Spleen (tissue), 7 donors: Measurements from ENCODE around the gene NOVA1.

Source experiments
- POLR2A ChIP-seq, 3 donors: fragments of 450-650 bp; IDR thresholded peaks; one replicate each; pipeline ENCODE4 v1.5.1; 2017; ENCODE audit warnings: antibody characterized with exemption in 3 of 3, mild to moderate bottlenecking in 1 of 3
- TF ChIP-seq, protein P1 (sequence below), 11 experiments: fragments of 200-600 bp in 7 of 11; fragments of 450-650 bp in 4 of 11; sonication (generic) in 4 of 11; IDR thresholded peaks in 8 of 11; conservative IDR thresholded peaks in 3 of 11; 1 replicate in 7 of 11; 2 replicates in 4 of 11; pipeline versions ENCODE4 v1.4.0 to v1.8.0; 2016 to 2021; ENCODE audit warnings: antibody characterized with exemption in 11 of 11, inconsistent platforms in 4 of 11, mild to moderate bottlenecking in 1 of 11
- donor health status: DM: no; HTN: no; CAD: no; lungs with moderate emphysema.
- donor health status: DM: no; HTN: no; CAD: no.
- donor health status: DM: no; HTN: no; CAD: no.

- TF ChIP-seq, protein P1, sequence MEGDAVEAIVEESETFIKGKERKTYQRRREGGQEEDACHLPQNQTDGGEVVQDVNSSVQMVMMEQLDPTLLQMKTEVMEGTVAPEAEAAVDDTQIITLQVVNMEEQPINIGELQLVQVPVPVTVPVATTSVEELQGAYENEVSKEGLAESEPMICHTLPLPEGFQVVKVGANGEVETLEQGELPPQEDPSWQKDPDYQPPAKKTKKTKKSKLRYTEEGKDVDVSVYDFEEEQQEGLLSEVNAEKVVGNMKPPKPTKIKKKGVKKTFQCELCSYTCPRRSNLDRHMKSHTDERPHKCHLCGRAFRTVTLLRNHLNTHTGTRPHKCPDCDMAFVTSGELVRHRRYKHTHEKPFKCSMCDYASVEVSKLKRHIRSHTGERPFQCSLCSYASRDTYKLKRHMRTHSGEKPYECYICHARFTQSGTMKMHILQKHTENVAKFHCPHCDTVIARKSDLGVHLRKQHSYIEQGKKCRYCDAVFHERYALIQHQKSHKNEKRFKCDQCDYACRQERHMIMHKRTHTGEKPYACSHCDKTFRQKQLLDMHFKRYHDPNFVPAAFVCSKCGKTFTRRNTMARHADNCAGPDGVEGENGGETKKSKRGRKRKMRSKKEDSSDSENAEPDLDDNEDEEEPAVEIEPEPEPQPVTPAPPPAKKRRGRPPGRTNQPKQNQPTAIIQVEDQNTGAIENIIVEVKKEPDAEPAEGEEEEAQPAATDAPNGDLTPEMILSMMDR (IDR thresholded peaks at IDR 0.05 in 8 of 11, conservative IDR thresholded peaks at IDR 0.05 in 3 of 11) = no peak
- no peak for TF ChIP-seq POLR2A (IDR thresholded peaks at IDR 0.05)
These were observed 71.7 kb downstream of the NOVA1 start for GRCh38 chr14:26526137-26526536.
